Measurements from ENCODE around the gene KCNQ1. TPM values are rescaled to one million over a fixed set of nuclear protein-coding genes. Genes with fewer than 3 reads are reported as not detected.

The KCNQ1 gene
- total RNA-seq, 1 donor from 2014 or later: 1.6 TPM

DNA sequence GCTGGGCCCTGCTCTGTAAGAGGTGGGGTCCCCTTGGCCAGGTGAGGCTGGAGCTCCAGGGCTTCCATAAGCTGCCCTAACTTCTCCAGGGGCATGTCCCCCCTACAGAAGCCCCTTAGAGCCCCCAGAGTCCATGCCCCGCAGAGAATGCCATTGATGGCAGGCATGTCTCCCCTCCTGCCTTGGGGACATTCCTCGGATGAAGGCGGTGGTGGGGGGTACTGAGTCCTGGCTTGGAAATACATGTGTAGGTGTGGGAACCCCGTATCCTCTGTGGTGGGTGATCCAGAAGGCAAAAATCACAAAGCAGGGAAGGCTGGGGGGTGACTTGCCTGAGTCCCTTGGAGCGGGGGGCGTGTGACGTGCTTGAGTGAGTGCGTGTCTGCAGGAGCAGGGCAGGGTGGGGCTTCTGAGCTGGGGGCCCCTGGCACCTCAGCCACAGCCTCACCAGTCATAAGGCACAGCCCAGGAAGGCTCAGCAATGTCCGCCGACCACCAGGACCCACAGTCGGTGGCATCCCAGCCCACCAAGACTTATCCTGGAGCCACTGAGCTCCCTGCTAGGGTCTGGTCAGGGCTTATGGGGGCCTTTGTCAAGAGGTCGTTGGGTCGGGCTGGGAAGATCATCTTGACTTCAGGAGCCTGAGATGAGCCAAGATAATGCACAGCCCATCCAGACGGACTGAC lies 324.7 kb downstream of the KCNQ1 start:
- DNase-seq (ENCODE audit: low read depth) (no peak), FAIRE-seq (no peak)
- Histone ChIP-seq H3K36me3 (ENCODE audit: control insufficient read depth, insufficient read depth, low read length) (no peaks in the 10 kb centered on the region), H3K27me3 (ENCODE audit: control insufficient read depth, insufficient read depth, low read length) (peaks cover 3% of the 10 kb centered on the region), H3K4me3 (ENCODE audit: low read depth, low read length) (no peak overlapping the region)
- TF ChIP-seq, protein P1, sequence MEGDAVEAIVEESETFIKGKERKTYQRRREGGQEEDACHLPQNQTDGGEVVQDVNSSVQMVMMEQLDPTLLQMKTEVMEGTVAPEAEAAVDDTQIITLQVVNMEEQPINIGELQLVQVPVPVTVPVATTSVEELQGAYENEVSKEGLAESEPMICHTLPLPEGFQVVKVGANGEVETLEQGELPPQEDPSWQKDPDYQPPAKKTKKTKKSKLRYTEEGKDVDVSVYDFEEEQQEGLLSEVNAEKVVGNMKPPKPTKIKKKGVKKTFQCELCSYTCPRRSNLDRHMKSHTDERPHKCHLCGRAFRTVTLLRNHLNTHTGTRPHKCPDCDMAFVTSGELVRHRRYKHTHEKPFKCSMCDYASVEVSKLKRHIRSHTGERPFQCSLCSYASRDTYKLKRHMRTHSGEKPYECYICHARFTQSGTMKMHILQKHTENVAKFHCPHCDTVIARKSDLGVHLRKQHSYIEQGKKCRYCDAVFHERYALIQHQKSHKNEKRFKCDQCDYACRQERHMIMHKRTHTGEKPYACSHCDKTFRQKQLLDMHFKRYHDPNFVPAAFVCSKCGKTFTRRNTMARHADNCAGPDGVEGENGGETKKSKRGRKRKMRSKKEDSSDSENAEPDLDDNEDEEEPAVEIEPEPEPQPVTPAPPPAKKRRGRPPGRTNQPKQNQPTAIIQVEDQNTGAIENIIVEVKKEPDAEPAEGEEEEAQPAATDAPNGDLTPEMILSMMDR (IDR thresholded peaks at IDR 0.05; ENCODE audit: insufficient read depth, low read length, severe bottlenecking): no peak

- FAIRE-seq: no peak
- H3K4me3 ChIP-seq (ENCODE audit: low read depth, low read length): no peak overlapping the region
- peaks cover 3% of the 10 kb centered on the region for H3K27me3 ChIP-seq (ENCODE audit: control insufficient read depth, insufficient read depth, low read length)
- no peaks in the 10 kb centered on the region for H3K36me3 ChIP-seq (ENCODE audit: control insufficient read depth, insufficient read depth, low read length)
- DNase-seq (ENCODE audit: low read depth): no peak
- TF ChIP-seq, protein P1 (IDR thresholded peaks at IDR 0.05; ENCODE audit: insufficient read depth, low read length, severe bottlenecking): no peak
Measured at GRCh38 chr11:2770096-2770751, 325.4 kb downstream of the KCNQ1 start.

DNA sequence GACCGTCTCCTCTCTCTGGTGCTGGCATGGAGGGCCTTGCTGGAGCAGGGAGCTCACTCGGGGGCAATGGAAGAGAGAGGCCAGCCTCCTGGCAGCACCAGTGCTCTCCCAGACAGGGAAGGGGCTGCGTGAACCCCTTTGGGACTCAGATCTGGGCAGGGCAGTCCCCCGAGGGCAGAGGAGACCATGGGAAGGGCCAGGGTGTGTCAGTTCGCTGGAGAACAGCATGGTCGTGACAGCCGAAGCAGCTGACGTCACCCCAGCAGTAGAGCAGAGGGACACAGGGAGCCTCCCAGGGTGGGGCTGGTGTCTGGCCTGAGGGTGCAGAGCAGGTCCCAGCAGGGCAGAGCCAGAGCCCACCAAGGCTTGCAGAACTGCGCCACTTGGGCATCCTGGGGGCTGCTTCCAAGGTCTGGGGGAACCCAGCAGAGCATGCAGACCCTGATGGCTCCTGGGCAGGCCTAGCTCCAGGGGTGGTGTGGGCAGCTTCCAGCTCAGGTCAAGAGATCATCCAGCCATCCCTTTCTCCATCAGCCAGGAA lies 326.0 kb downstream of the KCNQ1 start:
- FAIRE-seq (no peak), DNase-seq (ENCODE audit: low read depth) (no peak)
- TF ChIP-seq, protein P1 (IDR thresholded peaks at IDR 0.05; ENCODE audit: insufficient read depth, low read length, severe bottlenecking): no peak
- Histone ChIP-seq H3K4me3 (ENCODE audit: low read depth, low read length) (no peak overlapping the region), H3K36me3 (ENCODE audit: control insufficient read depth, insufficient read depth, low read length) (no peaks in the 10 kb centered on the region), H3K27me3 (ENCODE audit: control insufficient read depth, insufficient read depth, low read length) (peaks cover 3% of the 10 kb centered on the region)

- FAIRE-seq: no peak
- DNase-seq (ENCODE audit: low read depth): no peak
- TF ChIP-seq, protein P1 (IDR thresholded peaks at IDR 0.05; ENCODE audit: insufficient read depth, low read length, severe bottlenecking): no peak
- H3K36me3 ChIP-seq (ENCODE audit: control insufficient read depth, insufficient read depth, low read length): no peaks in the 10 kb centered on the region
- H3K4me3 ChIP-seq (ENCODE audit: low read depth, low read length): no peak overlapping the region
- H3K27me3 ChIP-seq (ENCODE audit: control insufficient read depth, insufficient read depth, low read length): peaks cover 3% of the 10 kb centered on the region
Measured at GRCh38 chr11:2771758-2772466, 327.1 kb downstream of the KCNQ1 start.

GRCh38 chr11:2772544-2773031 lies 327.8 kb downstream of the KCNQ1 start:
- H3K27me3 ChIP-seq (ENCODE audit: control insufficient read depth, insufficient read depth, low read length): peaks cover 3% of the 10 kb centered on the region
- peak; percentile 52 for DNase-seq (ENCODE audit: low read depth)
- H3K4me3 ChIP-seq (ENCODE audit: low read depth, low read length): no peak overlapping the region
- TF ChIP-seq, protein P1 (IDR thresholded peaks at IDR 0.05; ENCODE audit: insufficient read depth, low read length, severe bottlenecking): no peak
- FAIRE-seq: peak; percentile 28
- H3K36me3 ChIP-seq (ENCODE audit: control insufficient read depth, insufficient read depth, low read length): no peaks in the 10 kb centered on the region

Data from bronchial epithelial cell (primary cell).